Renal cortical epithelial cell (primary cell): ENCODE results near the gene ASTN1. TPM values are rescaled to one million over a fixed set of nuclear protein-coding genes. Genes with fewer than 3 reads are reported as not detected.

Source experiments
- DNase-seq: peaks from one replicate; pipeline ENCODE4 v3.0.0-alpha.2; 2011; ENCODE audit warnings: low read depth
- total RNA-seq: library from RNA; depleted of rRNA; stranded (reverse); fragments of >200 nt; gene quantifications from 2 replicates; pipeline ENCODE4 v1.2.3, GENCODE V29; 2014

ASTN1 gene
- total RNA-seq, 1 donor from 2014 or later = 0.05 TPM

GRCh38 chr1:176879784-176880620, 284.5 kb downstream of the ASTN1 start:
- no peak for DNase-seq

- no peak for DNase-seq
Measured at GRCh38 chr1:176878750-176879536, 285.6 kb downstream of the ASTN1 start.

GRCh38 chr1:176877557-176877956, 287.0 kb downstream of the ASTN1 start:
- no peak for DNase-seq

GRCh38 chr1:176876966-176877515, 287.5 kb downstream of the ASTN1 start:
- no peak for DNase-seq

GRCh38 chr1:176869577-176869976, 294.9 kb downstream of the ASTN1 start:
- DNase-seq = no peak

GRCh38 chr1:176866011-176866714, 298.3 kb downstream of the ASTN1 start:
- DNase-seq = peak; percentile 42

GRCh38 chr1:176864211-176864610, 300.3 kb downstream of the ASTN1 start:
- no peak for DNase-seq

GRCh38 chr1:176863613-176864012, 300.9 kb downstream of the ASTN1 start:
- no peak for DNase-seq

GRCh38 chr1:176858433-176858916, 306.0 kb downstream of the ASTN1 start:
- DNase-seq = peak; percentile 83

GRCh38 chr1:176857632-176858031, 306.9 kb downstream of the ASTN1 start:
- DNase-seq = peak; percentile 71

GRCh38 chr1:176854758-176855745, 309.5 kb downstream of the ASTN1 start:
- no peak for DNase-seq

GRCh38 chr1:176854121-176854520, 310.4 kb downstream of the ASTN1 start:
- no peak for DNase-seq

GRCh38 chr1:176853503-176853902, 311.0 kb downstream of the ASTN1 start:
- DNase-seq = no peak

GRCh38 chr1:176852124-176852523, 312.4 kb downstream of the ASTN1 start:
- DNase-seq = no peak

GRCh38 chr1:176850871-176851270, 313.6 kb downstream of the ASTN1 start:
- DNase-seq = no peak

GRCh38 chr1:176849281-176849680, 315.2 kb downstream of the ASTN1 start:
- DNase-seq = no peak

GRCh38 chr1:176847052-176847451, 317.5 kb downstream of the ASTN1 start:
- DNase-seq = no peak

GRCh38 chr1:176843352-176844297, 320.9 kb downstream of the ASTN1 start:
- DNase-seq = peak; percentile 60

GRCh38 chr1:176841238-176841637, 323.3 kb downstream of the ASTN1 start:
- no peak for DNase-seq
